GM19438 (cell line): Measurements from ENCODE around the gene SLC6A3.
A peak's percentile ranks its signal among the peaks of the same experiment; 100 is the strongest.

Experiments used
- ATAC-seq: cut with Tn5 transposase; IDR thresholded peaks from one replicate; pipeline ENCODE4 v1.9.1; 2021; ENCODE audit warnings: low read depth; ENCODE audit not compliant: unreplicated experiment

The SLC6A3 gene

DNA sequence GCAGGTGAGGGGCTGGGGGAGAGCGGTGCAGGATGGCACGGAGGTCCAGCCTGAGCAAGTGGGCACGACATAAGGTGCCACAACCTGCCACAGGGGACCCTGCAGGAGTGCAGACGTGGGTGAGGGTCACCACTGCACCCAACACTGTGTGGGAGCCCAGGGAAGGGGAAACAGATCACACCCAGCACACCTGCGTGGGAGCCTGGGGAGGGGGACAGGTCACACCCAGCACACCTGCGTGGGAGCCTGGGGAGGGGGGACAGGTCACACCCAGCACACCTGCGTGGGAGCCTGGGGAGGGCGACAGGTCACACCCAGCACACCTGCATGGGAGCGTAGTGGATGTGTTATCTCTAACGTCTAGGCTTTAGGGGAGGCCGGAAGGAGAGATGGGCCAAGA, 53.0 kb downstream of the SLC6A3 start:
- ATAC-seq, result no peak

DNA sequence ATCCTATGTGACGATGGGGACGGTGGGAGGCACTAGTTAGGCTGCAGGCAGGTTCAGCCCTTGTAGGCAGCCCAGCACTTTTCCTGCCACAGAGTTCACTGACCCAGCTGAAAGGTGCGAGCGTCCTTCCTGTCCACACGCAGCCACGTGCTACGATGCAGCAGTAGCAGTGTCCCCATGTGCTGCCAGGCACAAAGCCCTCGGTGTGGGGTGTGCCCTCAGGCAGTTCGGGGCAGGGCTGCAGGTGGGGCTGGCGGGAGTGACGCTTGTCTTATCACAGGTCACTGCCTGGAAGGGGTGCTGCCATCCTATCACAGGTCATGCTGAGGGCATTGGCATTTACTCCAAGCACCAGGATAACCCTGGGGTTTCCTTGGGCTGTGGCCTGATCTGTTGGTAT, 53.5 kb downstream of the SLC6A3 start:
- ATAC-seq, result no peak

DNA sequence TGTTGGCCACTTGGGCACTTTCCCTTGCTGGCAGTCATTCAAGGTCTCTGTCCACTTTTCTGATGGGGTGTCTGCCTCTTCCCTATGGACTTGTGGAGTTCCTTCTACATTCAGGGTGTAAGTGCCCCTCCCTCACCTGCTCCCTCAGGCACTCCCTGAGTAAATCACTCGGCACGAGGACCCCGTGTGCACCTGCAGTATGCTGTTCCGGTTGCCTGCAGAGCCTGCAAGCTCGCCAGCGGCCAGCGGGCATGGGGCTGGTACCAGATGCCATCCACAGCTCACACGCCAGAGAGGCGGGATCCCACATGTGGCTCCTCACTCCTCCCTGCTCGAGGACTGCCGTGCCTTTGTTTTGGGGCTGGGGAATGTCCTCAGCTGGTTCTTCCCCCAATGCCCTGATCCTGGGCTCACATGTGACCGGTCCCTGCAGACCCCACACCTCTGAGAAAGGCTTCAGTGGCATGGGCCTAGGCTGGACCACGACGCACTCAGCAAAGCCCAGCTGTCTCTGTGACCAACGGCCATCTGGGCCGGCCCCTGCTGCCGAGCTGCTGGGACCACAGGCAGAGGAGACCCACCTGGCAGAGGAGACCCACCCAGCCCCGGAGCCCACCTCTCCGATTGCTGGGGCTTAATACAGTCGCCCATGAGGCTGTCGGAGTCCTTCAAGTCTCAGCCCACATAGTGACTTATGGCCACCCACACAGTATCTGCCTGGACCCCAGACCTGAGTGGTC, 54.2 kb downstream of the SLC6A3 start:
- ATAC-seq, result no peak

DNA sequence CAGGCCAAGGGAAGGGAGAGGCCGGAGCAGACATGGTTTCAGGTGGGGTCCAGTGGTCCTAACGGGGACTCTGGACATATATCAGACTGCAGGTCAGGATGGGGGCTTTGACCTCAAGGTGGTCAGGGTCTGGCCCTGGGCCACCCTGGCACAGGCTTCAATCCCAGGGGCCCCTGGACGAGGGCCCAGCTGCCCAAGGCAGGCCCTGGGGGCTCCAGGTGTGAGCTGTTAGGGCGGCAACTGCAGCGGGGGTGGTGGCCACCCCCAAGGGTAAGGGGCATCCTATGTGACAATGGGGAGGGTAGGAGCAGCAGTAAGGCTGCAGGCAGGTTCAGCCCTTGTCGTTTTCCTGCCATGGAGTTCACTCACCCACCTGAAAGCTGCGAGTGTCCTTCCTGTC, 54.9 kb downstream of the SLC6A3 start:
- no peak for ATAC-seq

DNA sequence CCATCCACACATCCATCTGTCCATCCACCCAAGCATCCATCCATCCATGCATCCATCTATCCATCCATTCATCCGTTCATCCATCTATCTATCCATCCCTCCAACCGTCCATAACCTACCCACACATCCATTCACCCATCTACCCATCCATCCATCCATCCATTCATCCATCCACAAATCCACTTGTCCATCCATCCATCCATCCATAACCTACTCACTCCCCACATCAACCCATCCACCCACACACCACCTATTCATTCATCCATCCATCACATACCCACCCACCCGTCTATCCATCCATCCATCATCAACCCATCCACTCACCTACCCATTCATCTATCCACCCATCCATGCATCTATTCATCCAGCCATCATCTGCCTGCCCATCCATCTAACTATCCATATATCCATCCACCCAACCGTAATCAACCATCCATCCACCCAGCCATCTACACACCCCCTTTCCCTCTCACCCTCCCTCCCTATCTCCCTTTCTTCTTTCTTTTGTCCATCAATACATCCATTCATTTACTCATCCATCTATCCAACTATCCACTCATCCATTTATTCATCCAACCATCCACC, 56.8 kb downstream of the SLC6A3 start:
- no peak for ATAC-seq

DNA sequence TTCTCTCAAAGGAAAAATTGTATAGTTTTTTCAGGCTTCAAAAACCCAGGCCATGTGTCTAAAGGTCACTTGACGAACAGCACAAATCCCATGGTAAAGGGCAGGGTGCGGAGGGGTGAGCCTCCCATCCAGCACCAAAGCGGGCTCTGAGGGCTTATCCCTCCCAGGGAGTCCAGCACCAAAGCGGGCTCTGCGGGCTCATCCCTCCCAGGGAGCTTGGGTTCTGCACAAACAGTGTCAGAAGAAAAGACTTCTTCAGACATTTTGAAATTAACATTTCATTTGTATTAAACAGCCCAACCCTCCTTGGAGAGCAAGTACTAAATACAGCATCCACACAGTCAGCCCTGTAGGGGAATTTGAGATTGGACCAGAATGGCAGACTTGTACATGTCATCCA, 57.4 kb downstream of the SLC6A3 start:
- no peak for ATAC-seq

DNA sequence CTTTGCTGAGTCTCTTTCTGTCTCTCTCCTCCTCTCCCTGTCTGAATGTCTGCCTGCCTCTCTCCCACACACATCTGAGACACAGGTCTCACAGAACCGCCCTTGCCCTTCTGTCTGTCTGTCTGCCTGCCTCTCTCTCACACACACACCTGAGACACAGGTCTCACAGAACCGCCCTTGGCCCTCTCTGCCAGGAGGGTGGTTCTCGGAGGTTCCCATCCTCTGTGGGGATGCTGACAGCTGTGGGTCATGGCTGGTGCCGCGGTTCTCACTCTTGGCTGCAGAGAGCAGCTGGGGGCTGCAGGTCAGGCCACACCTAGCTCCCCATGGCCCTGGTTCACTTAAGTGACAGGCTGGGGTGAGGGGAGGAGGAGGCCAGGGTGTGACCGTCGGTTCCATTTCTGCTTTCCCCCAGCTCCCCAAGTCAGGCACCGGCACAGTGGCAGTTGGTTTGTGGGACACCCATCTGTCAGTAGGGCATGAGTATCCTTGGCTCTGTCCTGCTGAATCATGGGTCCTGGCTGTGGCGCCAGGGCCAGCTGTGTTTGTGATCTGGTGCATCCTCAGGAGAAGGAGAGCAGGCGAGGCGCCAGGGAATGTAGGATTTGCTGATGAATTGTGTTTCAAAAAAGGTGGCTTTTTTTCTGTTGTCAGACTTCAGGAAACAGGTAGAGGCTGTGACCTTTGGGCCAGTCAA, 58.0 kb downstream of the SLC6A3 start:
- no peak for ATAC-seq

DNA sequence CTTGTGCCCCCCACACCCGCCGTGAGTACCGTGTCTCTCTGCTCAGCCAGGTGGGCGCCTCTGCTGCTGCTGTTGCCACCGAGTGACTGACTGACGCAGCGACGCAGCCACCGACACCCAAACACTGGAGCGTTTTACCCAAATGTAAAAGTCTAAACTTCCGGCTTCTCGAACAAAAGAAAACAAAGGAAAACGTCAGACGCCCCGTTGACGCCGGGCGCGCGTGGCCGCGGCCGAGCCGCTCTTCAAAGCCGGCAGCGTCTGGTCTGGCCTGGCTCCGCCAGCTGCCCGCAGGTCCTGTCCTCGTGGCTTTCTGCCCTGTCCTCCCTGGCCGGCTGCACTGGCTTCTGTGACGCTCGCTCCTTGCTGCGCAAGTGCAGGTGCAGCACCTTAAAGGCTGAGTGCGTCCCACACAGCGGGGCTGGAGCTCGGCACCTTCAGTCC, 58.9 kb downstream of the SLC6A3 start:
- peak; percentile 60 for ATAC-seq

DNA sequence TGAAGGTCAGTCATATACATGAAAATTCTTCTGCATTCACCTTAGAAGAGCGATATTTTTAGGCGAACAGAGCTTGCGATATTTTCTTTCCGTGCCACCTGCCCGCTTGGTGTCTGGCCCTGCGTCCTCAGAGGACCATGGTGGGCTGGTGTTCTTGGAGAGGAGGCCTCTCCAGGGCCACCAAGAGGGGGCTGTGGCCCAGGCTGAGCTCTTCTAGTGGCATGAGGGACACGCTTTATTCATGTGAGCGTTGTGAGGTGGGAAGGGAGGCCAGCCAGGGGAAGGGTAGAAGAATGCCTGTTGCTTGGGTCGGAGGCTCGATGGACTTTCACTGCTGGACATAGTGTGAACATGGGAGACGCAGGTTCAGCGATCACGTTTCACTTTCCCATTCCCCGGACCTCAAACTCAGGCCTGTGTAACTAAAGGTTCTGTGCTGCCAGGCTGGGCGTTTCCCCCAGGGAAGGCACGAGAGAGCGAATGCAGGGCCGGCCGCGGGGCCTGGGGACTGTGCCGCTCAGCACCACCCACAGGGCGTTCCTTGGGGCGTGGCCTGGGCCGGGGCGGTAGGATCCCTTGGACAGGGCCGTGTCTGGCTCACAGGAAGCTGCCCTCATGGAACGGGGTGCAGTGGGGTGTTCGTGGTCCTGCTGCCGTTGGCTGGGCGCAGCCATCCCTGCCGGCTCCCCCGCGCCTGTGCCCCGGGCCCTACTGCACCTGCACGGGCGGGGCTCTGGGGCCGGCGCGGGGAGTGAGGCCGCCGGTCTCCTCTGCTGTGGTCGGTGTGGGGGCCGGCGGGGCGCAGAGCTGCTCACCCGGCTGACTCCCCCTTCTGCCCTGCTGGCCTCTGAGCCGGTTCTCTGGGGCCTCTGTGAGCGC, 59.6 kb downstream of the SLC6A3 start:
- peak; percentile 95 for ATAC-seq

DNA sequence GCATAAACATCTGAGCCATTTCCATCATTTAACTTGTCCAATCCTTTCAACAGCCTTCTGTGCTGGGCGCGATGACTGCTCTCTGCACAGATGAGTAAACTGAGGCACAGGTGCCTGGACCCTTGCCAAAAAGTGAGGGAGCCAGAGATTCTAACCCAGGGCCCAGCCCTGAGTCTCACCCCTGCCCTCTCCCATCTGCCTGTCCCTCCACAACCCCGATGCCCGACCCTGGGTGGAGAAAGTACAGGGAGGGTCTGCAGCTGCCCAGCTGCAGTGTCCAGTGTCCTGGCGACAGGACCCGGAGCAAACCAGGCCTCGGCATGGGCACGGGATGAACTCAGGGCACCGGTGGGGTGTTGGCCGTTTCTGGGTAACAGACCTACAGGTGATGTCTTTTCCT, 60.7 kb downstream of the SLC6A3 start:
- no peak for ATAC-seq

DNA sequence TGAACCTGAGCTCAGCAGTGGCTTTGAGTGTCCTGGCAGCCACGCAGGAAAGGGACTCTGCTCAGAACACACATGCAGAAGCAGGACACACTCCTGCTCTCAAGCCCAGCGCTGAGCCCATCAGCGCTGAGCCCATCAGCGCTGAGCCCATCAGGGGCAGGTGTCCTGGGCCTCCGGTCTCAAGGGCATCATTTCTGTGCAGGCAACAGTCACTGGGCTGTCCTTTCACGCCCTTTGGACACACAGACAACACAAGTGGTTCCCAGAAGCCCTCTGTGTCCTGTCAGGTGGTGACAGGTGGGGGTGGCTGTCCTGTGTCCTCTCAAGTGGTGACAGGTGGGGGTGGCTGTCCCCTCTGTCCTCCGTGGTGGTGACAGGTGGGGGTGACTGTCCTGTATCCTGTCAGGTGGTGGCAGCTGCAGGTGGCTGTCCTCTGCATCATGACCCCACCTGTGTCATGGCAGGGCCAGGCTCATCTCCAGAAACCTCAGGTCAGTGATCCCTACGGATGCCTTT, 61.3 kb downstream of the SLC6A3 start:
- no peak for ATAC-seq

DNA sequence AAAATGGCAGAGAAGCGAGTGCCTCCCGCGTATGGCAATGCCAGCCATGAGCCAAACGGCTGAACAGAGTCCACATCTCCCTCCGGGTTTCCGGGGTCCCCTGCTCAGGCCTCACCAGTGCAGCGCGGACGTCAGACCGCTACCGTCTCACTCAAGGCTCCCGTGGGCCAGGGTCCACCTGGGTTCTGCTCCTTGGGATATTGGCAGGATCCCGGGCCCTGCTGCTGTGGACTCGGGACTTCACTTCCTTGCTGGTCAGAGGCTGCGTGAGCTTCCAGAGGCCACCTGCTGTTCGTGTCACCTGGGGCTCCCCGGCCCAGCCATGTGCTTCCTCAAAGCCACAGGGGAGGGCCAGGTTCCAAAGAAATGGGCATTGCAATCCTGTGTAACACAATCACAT, 61.9 kb downstream of the SLC6A3 start:
- ATAC-seq, result no peak

DNA sequence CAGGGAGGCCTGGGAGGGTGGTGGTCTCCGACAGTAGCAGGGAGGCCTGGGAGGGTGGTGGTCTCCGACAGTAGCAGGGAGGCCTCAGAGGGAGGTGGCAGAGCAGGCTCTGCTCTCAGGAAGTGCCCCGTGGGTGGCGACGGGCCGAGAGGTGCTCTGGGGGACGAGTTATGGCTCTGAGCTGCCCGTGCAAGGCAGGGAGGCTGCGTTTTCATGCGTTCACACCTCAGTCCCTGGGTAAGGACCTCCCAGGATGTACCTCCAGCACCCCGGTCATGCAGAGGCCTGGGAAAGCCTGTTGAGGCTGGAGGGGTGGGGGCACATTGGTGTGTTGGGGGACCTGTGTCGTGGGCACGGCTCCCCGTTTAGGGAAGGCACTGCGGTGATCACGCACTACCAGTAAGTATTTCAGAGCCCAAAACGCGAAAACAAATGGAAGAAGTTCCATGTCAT, 63.0 kb downstream of the SLC6A3 start:
- no peak for ATAC-seq

DNA sequence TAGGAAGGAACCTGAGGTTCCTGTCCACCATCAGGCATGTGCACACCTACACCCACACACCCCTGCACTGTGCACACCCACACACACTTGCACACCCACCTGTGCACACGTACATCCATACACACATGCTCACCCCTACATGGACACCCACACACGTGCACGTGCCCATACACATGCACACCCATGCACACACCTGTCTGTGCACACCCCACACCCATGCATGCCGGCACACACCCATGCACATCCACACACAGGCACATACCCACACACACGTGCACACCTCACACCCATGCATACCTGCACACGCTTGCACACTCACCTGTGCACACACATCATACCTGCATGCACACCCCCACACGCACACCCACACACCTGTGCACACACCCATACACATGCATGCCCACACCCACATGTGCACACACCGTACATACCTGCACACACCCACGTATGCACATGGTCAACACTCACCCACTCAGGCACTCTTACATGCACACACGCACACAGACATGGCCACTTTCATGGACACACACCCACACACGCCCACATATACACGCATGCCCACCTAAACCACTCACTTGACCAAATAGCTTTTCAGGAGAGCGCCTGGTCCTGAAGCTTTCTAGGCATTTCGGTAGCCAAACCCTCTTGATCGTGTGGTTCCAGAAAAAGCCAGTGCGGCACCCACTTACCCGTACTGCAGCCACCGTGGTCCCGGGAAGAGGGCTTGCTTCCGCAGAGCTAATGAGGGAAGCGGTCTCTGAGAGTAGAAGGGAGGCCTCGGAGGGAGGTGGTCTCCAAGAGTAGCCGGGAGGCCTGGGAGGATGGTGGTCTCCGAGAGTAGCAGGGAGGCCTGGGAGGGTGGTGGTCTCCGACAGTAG, 63.6 kb downstream of the SLC6A3 start:
- ATAC-seq, result no peak

DNA sequence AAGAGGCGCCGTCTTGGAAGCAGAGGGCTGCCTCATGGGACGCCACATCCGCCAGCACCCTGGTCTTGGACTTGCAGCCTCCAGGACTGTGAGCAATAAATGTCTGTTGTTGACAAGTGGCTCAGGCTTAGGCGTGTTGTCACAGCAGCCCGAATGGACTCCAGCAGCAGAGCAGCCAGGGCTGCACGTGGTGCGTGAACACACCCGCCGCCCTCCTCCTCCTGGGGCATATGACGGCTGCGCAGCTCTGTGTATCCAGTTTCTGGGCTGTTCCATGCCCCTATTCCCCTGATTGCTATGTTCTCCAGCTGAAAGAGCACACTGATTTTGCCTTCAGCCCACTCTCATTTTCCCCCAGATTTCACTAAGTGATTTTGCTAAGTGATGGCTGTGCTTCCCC, 64.3 kb downstream of the SLC6A3 start:
- ATAC-seq, result no peak

DNA sequence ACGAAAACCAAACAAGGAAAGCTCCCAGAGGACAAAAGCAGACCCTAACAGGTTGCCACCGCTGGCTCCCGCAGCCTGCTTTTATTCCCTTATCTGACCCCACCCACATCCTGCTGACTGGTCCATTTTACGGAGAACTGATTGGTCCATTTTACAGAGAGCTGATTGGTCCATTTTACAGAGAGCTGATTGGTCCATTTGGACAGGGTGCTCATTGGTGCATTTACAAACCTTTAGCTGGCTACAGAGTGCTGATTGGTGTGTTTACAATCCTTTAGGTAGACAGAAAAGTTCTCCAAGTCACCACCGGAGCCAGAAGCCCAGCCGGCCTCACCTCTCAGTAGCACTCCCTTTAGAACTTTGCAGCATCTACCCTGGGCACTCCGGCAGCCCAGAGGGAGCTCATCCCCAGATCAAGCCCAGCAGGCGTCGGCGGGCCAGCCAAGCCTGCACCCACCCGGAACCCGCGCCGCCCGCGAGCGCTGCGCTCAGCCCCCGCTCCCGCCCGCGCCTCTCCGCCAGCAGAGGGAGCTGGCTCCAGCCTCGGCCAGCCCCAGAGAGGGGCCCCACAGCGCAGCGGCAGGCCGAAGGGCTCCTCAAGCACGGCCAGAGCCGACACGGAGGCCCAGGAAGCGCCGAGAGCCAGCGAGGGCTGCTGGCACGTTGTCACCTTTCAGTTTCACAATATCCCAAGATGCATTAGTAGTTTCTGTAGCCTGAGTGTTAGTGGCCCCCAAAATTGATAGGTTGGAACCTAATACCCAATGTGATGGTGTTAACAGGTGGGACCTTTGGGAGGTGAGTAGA, 65.0 kb downstream of the SLC6A3 start:
- ATAC-seq, result peak; percentile 89

DNA sequence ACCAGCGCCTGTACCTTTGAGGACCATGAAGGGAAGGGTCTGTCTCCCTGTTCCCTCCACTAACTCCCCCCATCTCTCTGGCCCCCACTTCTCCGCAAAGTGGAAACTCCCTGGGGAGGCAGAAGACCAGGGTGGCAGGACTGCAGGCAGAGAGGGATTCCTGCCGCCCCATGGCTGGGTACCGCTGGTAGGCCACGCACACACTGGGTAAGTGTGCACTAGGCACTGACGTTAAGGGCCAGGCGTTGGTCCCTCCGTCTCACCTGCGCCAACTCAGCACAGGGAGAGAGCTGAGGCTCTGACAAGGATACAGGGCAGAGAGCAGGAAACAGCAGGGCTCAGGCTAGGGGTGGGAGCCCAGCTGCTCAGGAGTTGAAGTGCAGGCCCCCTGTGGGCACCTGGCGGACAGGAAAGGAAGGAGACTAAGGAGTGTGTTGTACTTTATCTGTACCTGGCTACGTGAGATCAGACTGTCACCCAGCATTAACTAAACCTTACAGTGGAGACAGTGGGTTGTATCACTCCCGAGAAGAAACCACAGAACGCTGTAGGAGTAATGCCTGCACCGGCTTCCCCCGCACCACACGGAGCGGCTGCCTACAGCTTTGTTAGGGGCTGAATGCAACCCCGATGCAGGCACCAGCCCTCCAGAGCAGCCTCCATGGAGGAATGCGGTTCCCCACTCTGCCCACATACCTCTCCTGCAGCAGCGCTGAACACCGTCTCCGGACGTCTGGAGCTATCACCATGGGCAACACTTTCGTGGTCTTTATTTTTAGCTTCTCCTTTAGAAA, 66.2 kb downstream of the SLC6A3 start:
- ATAC-seq, result no peak

DNA sequence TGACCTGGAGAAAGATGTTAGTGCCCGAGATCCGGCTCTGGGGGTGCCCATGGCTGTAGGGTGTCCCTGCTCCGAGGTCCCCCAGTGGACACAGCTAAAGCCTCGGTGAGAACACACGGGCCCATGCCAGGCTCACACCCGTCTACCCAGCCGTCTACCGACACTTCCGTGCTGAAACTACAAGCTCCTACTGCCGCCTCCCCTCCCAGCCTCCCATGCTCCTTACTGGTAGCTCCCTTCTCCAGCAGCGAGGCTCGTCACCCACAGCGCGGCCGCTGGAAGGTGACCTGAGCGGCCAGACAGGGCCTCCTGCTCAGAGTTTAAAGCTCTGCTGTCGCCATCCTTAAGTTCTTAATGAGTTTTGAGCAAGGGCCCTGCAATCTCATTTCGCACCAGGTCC, 67.1 kb downstream of the SLC6A3 start:
- ATAC-seq, result no peak
